H1 (cell line): ENCODE results near the gene ASXL1. TPM values are rescaled to one million over a fixed set of nuclear protein-coding genes. Genes with fewer than 3 reads are reported as not detected.

Experiments used
- CEBPB ChIP-seq: IDR thresholded peaks from 2 replicates; pipeline ENCODE4 v1.6.1; 2012; ENCODE audit warnings: low read depth, low read length
- RBBP5 ChIP-seq: IDR thresholded peaks from 2 replicates; pipeline ENCODE4 v1.7.1; 2012; ENCODE audit warnings: low read depth, mild to moderate bottlenecking, inconsistent platforms, low read length, moderate library complexity, borderline replicate concordance
- SIN3A ChIP-seq, 2 experiments: IDR thresholded peaks in 1 of 2; conservative IDR thresholded peaks in 1 of 2; 2 replicates each; pipeline ENCODE4 v1.6.1; 2011 to 2012; ENCODE audit warnings: low read length in 2 of 2, improper control_type of control experiment in 1 of 2, low read depth in 1 of 2, mild to moderate bottlenecking in 1 of 2
- SP1 ChIP-seq: IDR thresholded peaks from 2 replicates; pipeline ENCODE4 v1.6.1; 2011; ENCODE audit warnings: low read depth, low read length
- SRF ChIP-seq: IDR thresholded peaks from 2 replicates; pipeline ENCODE4 v1.6.1; 2011; ENCODE audit warnings: mild to moderate bottlenecking, low read depth, low read length, moderate library complexity
- TCF12 ChIP-seq: IDR thresholded peaks from 2 replicates; pipeline ENCODE4 v1.6.1; 2011; ENCODE audit warnings: low read depth, mild to moderate bottlenecking, low read length
- USF2 ChIP-seq: IDR thresholded peaks from 2 replicates; pipeline ENCODE4 v1.6.1; 2011; ENCODE audit warnings: low read length, improper control_type of control experiment
- ZNF274 ChIP-seq: IDR thresholded peaks from 2 replicates; pipeline ENCODE4 v1.7.0; 2012; ENCODE audit warnings: low read length, borderline replicate concordance; ENCODE audit errors: extremely low read depth
- polyA plus RNA-seq, 7 experiments: library from polyadenylated mRNA; depleted of rRNA in 3 of 7; stranded (reverse) in 5 of 7; unstranded in 2 of 7; fragments of >200 nt in 5 of 7; fragments of 200-250 nt in 2 of 7; gene quantifications; 1 replicate in 5 of 7; 2 replicates in 1 of 7; 4 replicates in 1 of 7; pipeline versions ENCODE4 v1.2.1 to v1.2.3, GENCODE V29; 2011 to 2013; ENCODE audit warnings: missing spikeins in 2 of 7, mixed read lengths in 2 of 7
- total RNA-seq: library from RNA; stranded (reverse); fragmentation: NEBNext Ultra II Directional; extraction: Animal tissue kit (Norgen Biotek cat#: 25700); gene quantifications from 2 replicates; pipeline ENCODE4 v1.2.1, GENCODE V29; 2021

ASXL1 gene
- total and polyA plus RNA-seq, 2 of the 8 experiments (the other 6 are each of a cell fraction or from before 2014, with no cell fraction given), result 10.6 to 26.5 TPM

- TF ChIP-seq SP1 (no peak), SIN3A (conservative IDR thresholded peaks at IDR 0.05 in 1 of 2, IDR thresholded peaks at IDR 0.05 in 1 of 2; ENCODE audit: low read depth in 1 of 2, low read length in 2 of 2) (no peak), TCF12 (no peak), CEBPB (no peak), SRF (no peak), USF2 (no peak), RBBP5 (no peak), ZNF274 (no peak)
Measured at GRCh38 chr20:32480371-32481241, 122.5 kb downstream of the ASXL1 start (continued).
